HG03139 (cell line): Measurements from ENCODE around the gene S100A8.

Experiments used
- ATAC-seq: cut with Tn5 transposase; IDR thresholded peaks from one replicate; pipeline ENCODE4 v1.9.1; 2021; ENCODE audit not compliant: unreplicated experiment

S100A8 gene

GRCh38 chr1:153392822-153393221 lies 1.9 kb upstream of the S100A8 start:
- ATAC-seq: no peak

- ATAC-seq: no peak
Observed at GRCh38 chr1:153392258-153392657, 1.4 kb upstream of the S100A8 start.

GRCh38 chr1:153389973-153390879 lies 647 bp downstream of the S100A8 start:
- ATAC-seq: no peak

DNA sequence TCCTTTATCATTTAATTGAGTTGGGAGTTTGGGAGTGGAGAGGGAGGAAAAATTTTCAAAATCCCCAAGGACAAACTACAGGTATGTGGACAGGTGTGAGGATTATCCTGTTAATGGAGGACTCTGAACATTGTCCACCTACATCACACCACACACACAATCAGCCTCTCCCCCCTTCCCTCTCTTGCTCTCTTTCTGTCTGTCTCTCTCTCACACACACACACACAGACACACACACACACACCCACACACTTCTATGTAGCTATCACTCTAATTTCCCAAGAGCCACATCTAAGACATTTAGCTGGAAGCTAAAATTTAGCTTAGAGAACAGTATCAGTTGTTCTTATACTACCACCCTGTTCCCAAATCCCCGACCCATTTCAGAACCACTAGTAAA lies 1.5 kb downstream of the S100A8 start:
- no peak for ATAC-seq

DNA sequence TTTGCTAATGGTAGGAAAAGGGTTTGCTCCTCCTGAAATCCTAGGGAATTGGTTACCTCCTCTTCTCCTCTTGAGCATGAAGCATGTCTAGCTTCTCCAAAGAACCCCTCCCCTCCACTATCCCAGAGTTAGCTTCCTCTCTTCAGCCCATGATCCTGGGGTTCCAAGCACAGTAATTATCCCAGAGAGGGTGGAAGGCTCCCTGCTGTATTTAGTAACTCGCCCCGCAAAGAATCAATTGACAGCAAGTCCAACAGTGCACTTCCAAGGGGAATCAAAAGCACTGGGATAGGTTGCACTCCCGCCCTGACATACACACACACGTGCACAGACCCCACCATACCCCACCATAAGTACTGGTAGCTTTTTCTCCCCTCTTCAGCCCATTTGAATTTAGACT lies 3.1 kb downstream of the S100A8 start:
- no peak for ATAC-seq

GRCh38 chr1:153387001-153387400 lies 3.9 kb downstream of the S100A8 start:
- ATAC-seq: no peak

- ATAC-seq: no peak
Observed at GRCh38 chr1:153386500-153386901, 4.4 kb downstream of the S100A8 start.

DNA sequence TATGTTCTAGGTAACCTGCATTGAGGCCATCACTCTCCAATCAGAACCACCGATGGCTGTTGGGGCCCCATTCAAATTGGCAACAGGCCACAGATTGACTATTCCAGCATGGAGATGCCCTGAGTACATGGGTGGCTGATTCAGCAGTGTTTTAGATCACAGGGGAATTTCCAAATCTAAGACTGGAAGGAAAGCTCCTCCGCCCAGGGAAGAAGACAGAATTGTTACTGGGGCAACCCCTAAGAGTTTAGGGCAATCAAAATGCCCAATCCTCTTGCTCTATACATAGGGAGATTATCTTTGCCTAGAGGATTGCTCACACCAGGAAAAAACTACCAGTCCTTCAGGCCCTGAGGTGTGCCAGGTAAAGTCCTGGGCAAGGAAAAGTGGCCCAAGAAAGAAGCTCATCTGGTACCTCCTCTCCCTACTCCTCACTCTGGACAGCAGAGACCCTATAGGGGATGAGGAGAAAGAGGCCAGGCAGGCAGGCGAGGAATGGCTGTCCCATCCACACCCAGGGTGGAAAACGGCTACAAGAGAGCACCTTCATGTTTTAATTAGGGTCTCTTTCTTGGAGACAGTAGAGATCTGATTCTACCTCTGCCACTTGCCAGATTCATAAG lies 5.8 kb downstream of the S100A8 start:
- no peak for ATAC-seq

GRCh38 chr1:153380711-153381110 lies 10.2 kb downstream of the S100A8 start:
- ATAC-seq: no peak

- no peak for ATAC-seq
Observed at GRCh38 chr1:153379591-153379990, 11.3 kb downstream of the S100A8 start.

DNA sequence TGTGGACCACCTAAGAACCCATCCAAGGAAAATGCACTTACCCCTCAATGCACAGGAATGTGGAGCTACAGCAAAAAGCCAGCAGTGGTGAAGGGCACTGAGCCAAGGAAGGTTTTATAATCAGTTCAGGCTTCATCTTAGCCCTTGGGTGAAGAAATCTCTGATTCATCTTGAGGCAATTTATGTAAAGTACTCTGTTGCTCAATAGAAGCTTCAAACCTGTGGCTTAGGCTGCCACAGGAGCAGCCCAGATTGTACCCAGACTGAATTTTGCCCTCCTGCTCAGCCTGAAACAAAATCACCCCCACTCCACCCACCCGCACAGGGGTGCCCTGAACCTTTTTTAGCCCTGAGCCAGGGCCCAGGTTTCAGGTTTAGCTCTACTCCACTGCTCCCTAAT lies 15.4 kb downstream of the S100A8 start, which contains the start of gene S100A12:
Gene S100A12 (minus strand): TSS at position 111 of the 400 bp plus-strand sequence. CDS start 1,029 bp downstream, outside the sequence.
- ATAC-seq: no peak

GRCh38 chr1:153374071-153374470 lies 16.8 kb downstream of the S100A8 start:
- no peak for ATAC-seq

GRCh38 chr1:153372571-153372970 lies 18.3 kb downstream of the S100A8 start:
- no peak for ATAC-seq

DNA sequence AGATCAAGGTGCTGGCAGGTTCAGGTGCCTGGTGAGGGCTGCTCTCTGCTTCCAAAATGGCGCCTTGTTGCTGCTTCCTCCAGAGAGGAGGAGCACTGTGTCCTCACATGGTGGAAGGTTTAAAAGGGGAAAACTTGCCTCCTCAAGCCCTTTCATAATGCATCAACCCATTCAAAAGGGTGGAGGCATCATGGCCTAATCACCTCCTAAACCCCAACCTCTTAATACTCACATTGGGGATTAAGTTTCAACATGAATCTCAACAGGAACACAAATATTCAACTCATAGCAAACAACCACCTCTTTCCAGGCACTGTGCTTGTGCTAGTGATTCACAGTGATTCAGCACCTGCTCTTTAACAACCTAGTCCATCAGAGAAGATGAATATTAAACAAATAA lies 19.6 kb downstream of the S100A8 start:
- ATAC-seq: no peak

- ATAC-seq: no peak
Observed at GRCh38 chr1:153370146-153370545, 20.7 kb downstream of the S100A8 start.

- ATAC-seq: no peak
Observed at GRCh38 chr1:153368495-153368894, 22.4 kb downstream of the S100A8 start.

GRCh38 chr1:153367090-153367489 lies 23.8 kb downstream of the S100A8 start:
- no peak for ATAC-seq

- ATAC-seq: no peak
Observed at GRCh38 chr1:153366261-153366660, 24.6 kb downstream of the S100A8 start.

DNA sequence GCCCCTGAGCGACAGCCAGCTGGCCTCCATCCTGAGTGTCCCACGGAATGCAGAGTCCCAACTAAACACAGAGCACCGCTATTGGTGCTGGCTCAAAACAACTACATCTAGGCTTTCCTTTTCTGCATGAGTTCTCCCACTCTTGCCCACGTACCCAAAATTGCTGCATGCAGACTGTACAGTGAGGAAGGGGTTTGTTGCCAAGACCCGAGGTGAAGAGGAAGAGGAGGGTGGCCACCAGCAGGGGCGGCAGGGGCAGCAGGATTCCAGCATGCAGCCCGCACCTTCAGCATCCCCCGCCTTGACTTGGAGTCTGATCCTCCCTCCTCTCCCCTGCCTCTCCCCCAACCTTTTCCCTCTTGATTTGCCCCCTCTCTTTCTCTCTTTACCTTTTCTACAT lies 25.2 kb downstream of the S100A8 start:
- ATAC-seq: no peak

GRCh38 chr1:153364766-153365666 lies 25.9 kb downstream of the S100A8 start:
- no peak for ATAC-seq

DNA sequence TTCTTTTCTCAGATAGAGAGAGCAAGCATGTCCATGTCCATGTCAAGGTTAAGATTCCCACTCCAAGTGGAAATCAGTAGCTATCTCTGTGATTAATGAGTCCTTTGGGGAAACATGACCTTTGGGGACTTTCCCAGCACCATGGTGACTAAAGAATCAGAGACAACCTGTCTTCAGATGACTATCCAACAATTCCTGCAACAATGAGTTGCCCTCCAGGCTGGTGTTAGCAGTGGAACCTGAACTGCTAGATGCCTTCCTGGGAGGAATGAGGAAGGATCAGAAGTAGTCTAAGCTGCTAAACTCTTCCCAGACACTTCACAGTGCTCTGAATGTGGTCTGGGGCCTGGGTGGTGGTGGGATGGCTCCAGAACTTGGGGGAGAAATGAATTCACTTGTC lies 26.7 kb downstream of the S100A8 start:
- no peak for ATAC-seq
